Measurements from ENCODE around the gene LRRN2.

Gene LRRN2

DNA sequence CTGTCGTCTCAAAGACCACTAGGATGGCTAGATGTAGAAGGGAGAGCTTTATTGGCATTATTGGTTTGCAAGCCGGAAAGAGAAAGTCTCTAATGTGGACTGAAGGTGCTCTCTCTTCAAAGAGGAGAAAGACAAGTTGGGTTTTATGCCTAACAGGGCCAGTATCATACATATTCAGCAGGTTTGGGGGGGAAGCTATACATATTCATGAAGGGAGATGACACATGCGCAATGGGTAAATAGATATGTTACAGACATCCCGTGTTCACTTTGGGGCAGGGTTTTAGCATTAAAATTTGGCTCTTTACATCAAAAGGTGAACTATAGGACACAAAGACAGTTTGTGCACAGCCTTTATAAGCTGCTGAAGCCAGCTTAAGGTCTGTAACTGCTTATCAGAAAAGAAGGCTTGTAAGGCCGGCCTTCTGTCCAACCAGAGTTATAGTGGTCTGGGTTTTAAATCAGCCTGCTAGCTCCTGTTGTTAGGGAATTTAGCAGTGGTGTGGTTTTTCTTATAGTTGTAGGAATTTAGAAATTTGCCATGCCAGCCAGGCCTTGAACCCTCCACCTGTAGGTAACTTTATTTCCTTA lies 46.5 kb upstream of the LRRN2 start:
- H2AFZ ChIP-seq (ENCODE audit: low read depth): no peak overlapping the region
- H4K20me1 ChIP-seq (ENCODE audit: insufficient read depth): no peaks in the 10 kb centered on the region
- no peaks in the 10 kb centered on the region for H3K79me2 ChIP-seq (ENCODE audit: insufficient read depth, low read depth)
- H3K4me2 ChIP-seq: no peak overlapping the region
- H3K9ac ChIP-seq: no peak overlapping the region
- H3K4me3 ChIP-seq (IDR thresholded peaks at IDR 0.05; ENCODE audit: insufficient read depth, low read depth, low read length): no peak overlapping the region
- no peaks in the 10 kb centered on the region for H3K36me3 ChIP-seq (ENCODE audit: insufficient read depth)
- no peaks in the 10 kb centered on the region for H3K27me3 ChIP-seq (ENCODE audit: insufficient read depth, low read depth)
- TF ChIP-seq CTCF (conservative IDR thresholded peaks at IDR 0.05; ENCODE audit: low read depth, low read length): no peak
- H3K27ac ChIP-seq: no peak overlapping the region
- no peaks in the 10 kb centered on the region for H3K4me1 ChIP-seq (ENCODE audit: low read depth, poor library complexity, severe bottlenecking)

- no peaks in the 10 kb centered on the region for H3K27me3 ChIP-seq (ENCODE audit: insufficient read depth, low read depth)
- no peak overlapping the region for H3K27ac ChIP-seq
- H3K4me2 ChIP-seq: no peak overlapping the region
- no peaks in the 10 kb centered on the region for H4K20me1 ChIP-seq (ENCODE audit: insufficient read depth)
- H3K4me3 ChIP-seq (IDR thresholded peaks at IDR 0.05; ENCODE audit: insufficient read depth, low read depth, low read length): no peak overlapping the region
- TF ChIP-seq CTCF (conservative IDR thresholded peaks at IDR 0.05; ENCODE audit: low read depth, low read length): no peak
- H2AFZ ChIP-seq (ENCODE audit: low read depth): no peak overlapping the region
- H3K79me2 ChIP-seq (ENCODE audit: insufficient read depth, low read depth): no peaks in the 10 kb centered on the region
- no peaks in the 10 kb centered on the region for H3K36me3 ChIP-seq (ENCODE audit: insufficient read depth)
- H3K4me1 ChIP-seq (ENCODE audit: low read depth, poor library complexity, severe bottlenecking): no peaks in the 10 kb centered on the region
- H3K9ac ChIP-seq: no peak overlapping the region
Measured at GRCh38 chr1:204731509-204731908, 46.0 kb upstream of the LRRN2 start.

GRCh38 chr1:204730826-204731459 lies 45.4 kb upstream of the LRRN2 start:
- H3K4me2 ChIP-seq: no peak overlapping the region
- TF ChIP-seq CTCF (conservative IDR thresholded peaks at IDR 0.05; ENCODE audit: low read depth, low read length): no peak
- no peaks in the 10 kb centered on the region for H3K79me2 ChIP-seq (ENCODE audit: insufficient read depth, low read depth)
- no peaks in the 10 kb centered on the region for H3K36me3 ChIP-seq (ENCODE audit: insufficient read depth)
- H3K9ac ChIP-seq: no peak overlapping the region
- no peaks in the 10 kb centered on the region for H3K4me1 ChIP-seq (ENCODE audit: low read depth, poor library complexity, severe bottlenecking)
- H3K4me3 ChIP-seq (IDR thresholded peaks at IDR 0.05; ENCODE audit: insufficient read depth, low read depth, low read length): no peak overlapping the region
- no peak overlapping the region for H3K27ac ChIP-seq
- H3K27me3 ChIP-seq (ENCODE audit: insufficient read depth, low read depth): no peaks in the 10 kb centered on the region
- no peak overlapping the region for H2AFZ ChIP-seq (ENCODE audit: low read depth)
- H4K20me1 ChIP-seq (ENCODE audit: insufficient read depth): no peaks in the 10 kb centered on the region

DNA sequence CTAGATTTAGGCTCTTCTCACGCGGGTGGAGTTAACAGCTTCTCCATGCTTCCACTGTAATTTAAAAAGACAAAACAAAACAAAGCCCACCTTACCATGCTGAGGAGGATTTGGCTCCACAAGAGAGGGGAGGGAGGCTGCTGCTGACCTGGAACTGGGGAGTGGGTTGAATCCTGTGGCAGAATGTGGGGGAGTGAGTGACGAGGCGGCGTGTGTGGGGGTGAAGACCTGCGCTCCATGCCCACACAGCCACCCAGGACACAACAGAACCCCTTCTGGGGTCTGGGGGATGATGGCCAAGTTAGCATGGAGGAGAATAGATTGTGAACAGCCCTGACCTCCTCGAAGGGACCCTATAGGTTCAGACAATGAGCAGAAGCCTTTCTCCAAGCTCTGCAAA lies 44.0 kb upstream of the LRRN2 start:
- no peak overlapping the region for H3K4me3 ChIP-seq (IDR thresholded peaks at IDR 0.05; ENCODE audit: insufficient read depth, low read depth, low read length)
- TF ChIP-seq CTCF (conservative IDR thresholded peaks at IDR 0.05; ENCODE audit: low read depth, low read length): no peak

More for the DNA sequence above, 44.0 kb upstream of the LRRN2 start:
- Histone ChIP-seq H3K4me2 (no peak overlapping the region), H4K20me1 (ENCODE audit: insufficient read depth) (no peaks in the 10 kb centered on the region), H2AFZ (ENCODE audit: low read depth) (no peak overlapping the region), H3K4me1 (ENCODE audit: low read depth, poor library complexity, severe bottlenecking) (no peaks in the 10 kb centered on the region), H3K36me3 (ENCODE audit: insufficient read depth) (no peaks in the 10 kb centered on the region), H3K9ac (no peak overlapping the region), H3K79me2 (ENCODE audit: insufficient read depth, low read depth) (no peaks in the 10 kb centered on the region), H3K27ac (no peak overlapping the region), H3K27me3 (ENCODE audit: insufficient read depth, low read depth) (no peaks in the 10 kb centered on the region)
